ENCODE results near the gene PELI2.

PELI2 gene

DNA sequence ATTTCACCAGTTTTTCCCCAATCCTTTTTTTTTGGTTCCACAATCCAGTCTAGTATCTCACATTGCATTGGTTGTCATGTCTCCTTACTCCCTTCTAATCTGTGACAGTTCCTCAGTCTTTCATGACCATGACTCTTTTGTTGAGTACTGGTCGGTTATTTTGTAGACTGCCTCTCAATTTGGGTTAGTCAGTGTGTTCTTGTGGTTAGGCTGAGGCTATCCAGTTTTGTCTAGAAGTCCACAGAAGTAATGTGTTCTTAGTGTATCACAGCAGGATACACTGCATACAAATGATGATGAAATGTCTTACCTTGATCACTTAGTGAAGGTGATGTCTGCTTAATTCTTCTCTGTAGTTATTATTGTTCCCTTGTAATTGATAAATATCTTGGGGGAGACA is 24.8 kb downstream of the PELI2 start:
- H3K9me3 ChIP-seq, result no peaks in the 10 kb centered on the region
- no peak overlapping the region for H3K27ac ChIP-seq
- H3K27me3 ChIP-seq, result no peaks in the 10 kb centered on the region
- no peaks in the 10 kb centered on the region for H3K36me3 ChIP-seq
- H3K4me3 ChIP-seq (ENCODE audit: low read depth in 1 of 2, low read length in 1 of 2), result no peak overlapping the region
- TF ChIP-seq, protein P1, sequence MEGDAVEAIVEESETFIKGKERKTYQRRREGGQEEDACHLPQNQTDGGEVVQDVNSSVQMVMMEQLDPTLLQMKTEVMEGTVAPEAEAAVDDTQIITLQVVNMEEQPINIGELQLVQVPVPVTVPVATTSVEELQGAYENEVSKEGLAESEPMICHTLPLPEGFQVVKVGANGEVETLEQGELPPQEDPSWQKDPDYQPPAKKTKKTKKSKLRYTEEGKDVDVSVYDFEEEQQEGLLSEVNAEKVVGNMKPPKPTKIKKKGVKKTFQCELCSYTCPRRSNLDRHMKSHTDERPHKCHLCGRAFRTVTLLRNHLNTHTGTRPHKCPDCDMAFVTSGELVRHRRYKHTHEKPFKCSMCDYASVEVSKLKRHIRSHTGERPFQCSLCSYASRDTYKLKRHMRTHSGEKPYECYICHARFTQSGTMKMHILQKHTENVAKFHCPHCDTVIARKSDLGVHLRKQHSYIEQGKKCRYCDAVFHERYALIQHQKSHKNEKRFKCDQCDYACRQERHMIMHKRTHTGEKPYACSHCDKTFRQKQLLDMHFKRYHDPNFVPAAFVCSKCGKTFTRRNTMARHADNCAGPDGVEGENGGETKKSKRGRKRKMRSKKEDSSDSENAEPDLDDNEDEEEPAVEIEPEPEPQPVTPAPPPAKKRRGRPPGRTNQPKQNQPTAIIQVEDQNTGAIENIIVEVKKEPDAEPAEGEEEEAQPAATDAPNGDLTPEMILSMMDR (IDR thresholded peaks at IDR 0.05), result no peak
- peaks cover 21 to 65% of the 10 kb centered on the region in 2 experiments for H3K4me1 ChIP-seq (ENCODE audit: control insufficient read depth in 1 of 2, insufficient read depth in 1 of 2, low read depth in 1 of 2, low read length in 1 of 2)

DNA sequence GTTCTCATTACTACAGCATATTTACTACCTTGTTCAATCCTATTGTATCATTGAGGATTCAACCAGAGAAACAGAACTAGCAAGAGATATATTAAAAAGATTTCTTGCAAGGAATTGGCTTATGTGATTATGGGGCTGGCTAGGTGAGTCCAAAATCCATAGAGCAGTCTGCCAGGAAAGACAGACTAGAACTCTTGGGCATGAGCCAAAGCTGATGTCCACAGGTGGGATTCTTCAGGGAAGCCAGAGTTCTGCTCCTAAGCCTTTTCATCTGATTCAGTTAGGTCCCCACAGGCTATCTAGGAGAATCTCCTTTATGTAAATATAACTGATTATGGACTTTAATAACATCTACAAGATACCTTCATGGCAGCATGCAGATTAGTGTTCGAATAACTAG is 26.0 kb downstream of the PELI2 start:
- Histone ChIP-seq H3K36me3 (no peaks in the 10 kb centered on the region), H3K4me3 (ENCODE audit: low read depth in 1 of 2, low read length in 1 of 2) (no peak overlapping the region), H3K27me3 (no peaks in the 10 kb centered on the region), H3K27ac (no peak overlapping the region), H3K9me3 (no peaks in the 10 kb centered on the region), H3K4me1 (ENCODE audit: control insufficient read depth in 1 of 2, insufficient read depth in 1 of 2, low read depth in 1 of 2, low read length in 1 of 2) (peaks cover 20 to 65% of the 10 kb centered on the region in 2 experiments)
- TF ChIP-seq, protein P1 (IDR thresholded peaks at IDR 0.05), result no peak

DNA sequence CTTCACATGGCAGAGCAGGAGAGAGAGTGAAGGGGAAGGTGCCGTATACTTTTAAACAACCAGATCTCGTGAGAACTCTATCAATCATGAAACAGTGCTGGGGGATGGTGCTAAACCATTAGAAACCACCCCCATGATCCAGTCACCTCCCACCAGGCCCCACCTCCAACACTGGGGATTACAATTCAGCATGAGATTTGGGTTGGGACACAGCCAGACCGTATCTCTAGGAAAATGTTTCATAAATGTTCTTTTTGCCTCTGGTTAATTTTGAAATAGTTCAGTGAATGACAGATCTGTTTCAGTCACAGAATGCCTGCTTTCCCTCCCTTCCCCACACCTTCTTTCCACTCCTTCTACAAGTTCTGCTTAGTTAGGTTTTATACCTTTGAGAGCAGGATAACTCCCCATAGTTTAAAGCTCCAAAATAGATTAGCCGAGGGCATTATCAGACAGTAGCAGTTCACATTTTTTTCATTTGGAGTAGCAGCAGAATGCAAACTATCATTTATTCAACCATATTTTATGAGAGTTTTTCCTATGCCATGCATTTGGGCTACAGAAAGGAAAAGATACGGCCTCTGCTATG is 27.1 kb downstream of the PELI2 start:
- Histone ChIP-seq H3K4me3 (ENCODE audit: low read depth in 1 of 2, low read length in 1 of 2) (no peak overlapping the region), H3K36me3 (no peaks in the 10 kb centered on the region), H3K27me3 (no peaks in the 10 kb centered on the region), H3K9me3 (no peaks in the 10 kb centered on the region), H3K4me1 (ENCODE audit: control insufficient read depth in 1 of 2, insufficient read depth in 1 of 2, low read depth in 1 of 2, low read length in 1 of 2) (peaks cover 21 to 65% of the 10 kb centered on the region in 2 experiments), H3K27ac (no peak overlapping the region)
- TF ChIP-seq, protein P1 (IDR thresholded peaks at IDR 0.05), result no peak

DNA sequence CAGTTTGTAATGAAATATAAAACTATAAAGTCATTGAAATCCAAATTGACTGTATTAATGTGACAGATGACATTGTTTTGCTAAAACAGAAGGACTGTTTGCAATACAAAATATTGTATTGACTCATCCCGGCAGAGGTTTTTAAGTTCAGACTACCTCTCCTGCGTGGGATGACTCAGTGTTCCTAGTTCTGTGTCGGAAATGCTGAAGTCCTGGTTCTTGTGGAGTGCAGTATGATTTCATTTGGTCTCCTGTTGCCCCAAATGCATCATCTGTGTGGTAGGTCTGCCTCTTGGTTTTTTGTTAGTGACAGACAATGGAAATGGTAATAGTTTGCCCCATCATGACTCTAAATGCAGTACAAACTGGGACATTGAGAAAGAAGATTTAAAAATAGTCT is 27.8 kb downstream of the PELI2 start:
- TF ChIP-seq, protein P1 (IDR thresholded peaks at IDR 0.05), result no peak
- Histone ChIP-seq H3K9me3 (no peaks in the 10 kb centered on the region), H3K27me3 (no peaks in the 10 kb centered on the region), H3K4me1 (ENCODE audit: control insufficient read depth in 1 of 2, insufficient read depth in 1 of 2, low read depth in 1 of 2, low read length in 1 of 2) (peaks cover 20 to 66% of the 10 kb centered on the region in 2 experiments), H3K27ac (no peak overlapping the region), H3K4me3 (ENCODE audit: low read depth in 1 of 2, low read length in 1 of 2) (no peak overlapping the region), H3K36me3 (no peaks in the 10 kb centered on the region)

DNA sequence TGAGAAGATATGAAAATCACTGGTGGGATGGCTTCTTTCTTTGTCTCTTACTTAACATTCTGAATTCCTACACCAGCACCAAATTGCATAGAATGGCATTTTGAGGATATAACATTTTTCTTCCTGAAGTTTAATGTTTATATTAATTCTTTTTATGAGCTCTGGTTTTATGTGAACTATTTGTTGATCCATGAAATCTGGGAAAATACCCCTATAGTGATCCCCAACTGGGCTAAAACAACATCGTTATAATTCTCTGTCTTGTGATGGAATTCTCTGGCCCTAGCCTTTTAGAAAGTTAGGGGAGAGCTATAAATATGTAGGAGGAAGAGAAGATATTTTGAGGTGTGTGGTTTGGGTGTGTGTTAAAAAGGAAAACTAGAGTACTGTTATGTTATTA is 29.2 kb downstream of the PELI2 start:
- peaks cover 17 to 65% of the 10 kb centered on the region in 2 experiments for H3K4me1 ChIP-seq (ENCODE audit: control insufficient read depth in 1 of 2, insufficient read depth in 1 of 2, low read depth in 1 of 2, low read length in 1 of 2)
- H3K4me3 ChIP-seq (ENCODE audit: low read depth in 1 of 2, low read length in 1 of 2), result no peak overlapping the region
- H3K9me3 ChIP-seq, result no peaks in the 10 kb centered on the region
- no peaks in the 10 kb centered on the region for H3K36me3 ChIP-seq
- H3K27me3 ChIP-seq, result no peaks in the 10 kb centered on the region
- H3K27ac ChIP-seq, result peak overlapping the region; percentile 61
- TF ChIP-seq, protein P1 (IDR thresholded peaks at IDR 0.05), result no peak
